Fibroblast of skin of right biceps (primary cell): ENCODE data around the gene CD200R1.
"Not testable (repeated sequence)": the region's sequence is repeated elsewhere in the genome, so short reads cannot be mapped to it uniquely, and the experiment has no call there.

Experiments
- DNase-seq: peaks from one replicate; pipeline ENCODE4 v3.0.0-alpha.2; 2013

Gene CD200R1

GRCh38 chr3:112973325-112974177 is 1.4 kb downstream of the CD200R1 start:
- DNase-seq, result no peak

- no peak for DNase-seq
Measured at GRCh38 chr3:112972158-112972557, 2.7 kb downstream of the CD200R1 start.

- DNase-seq, result no peak
Measured at GRCh38 chr3:112967828-112968227, 7.1 kb downstream of the CD200R1 start.

GRCh38 chr3:112967425-112967824 is 7.5 kb downstream of the CD200R1 start:
- DNase-seq, result no peak

GRCh38 chr3:112966633-112967032 is 8.3 kb downstream of the CD200R1 start:
- DNase-seq, result no peak

GRCh38 chr3:112965656-112966055 is 9.2 kb downstream of the CD200R1 start:
- no peak for DNase-seq

GRCh38 chr3:112963683-112964082 is 11.2 kb downstream of the CD200R1 start:
- no peak for DNase-seq

GRCh38 chr3:112958811-112959560 is 15.9 kb downstream of the CD200R1 start:
- DNase-seq, result no peak

GRCh38 chr3:112956351-112956750 is 18.6 kb downstream of the CD200R1 start:
- DNase-seq, result no peak

GRCh38 chr3:112948346-112948838 is 26.5 kb downstream of the CD200R1 start:
- DNase-seq, result no peak

GRCh38 chr3:112931736-112932521 is 43.0 kb downstream of the CD200R1 start:
- DNase-seq, result no peak

- no peak for DNase-seq
Measured at GRCh38 chr3:112930771-112931170, 44.1 kb downstream of the CD200R1 start.

GRCh38 chr3:112925969-112926368 is 48.9 kb downstream of the CD200R1 start:
- DNase-seq, result no peak

- DNase-seq, result no peak
Measured at GRCh38 chr3:112925560-112925959, 49.3 kb downstream of the CD200R1 start.

- DNase-seq, result not testable (repeated sequence)
Measured at GRCh38 chr3:112919541-112919940, 55.4 kb downstream of the CD200R1 start.

- DNase-seq, result no peak
Measured at GRCh38 chr3:112908252-112908651, 66.7 kb downstream of the CD200R1 start.

GRCh38 chr3:112904786-112905185 is 70.1 kb downstream of the CD200R1 start:
- DNase-seq, result no peak

GRCh38 chr3:112900113-112900512 is 74.8 kb downstream of the CD200R1 start:
- no peak for DNase-seq

GRCh38 chr3:112897791-112898190 is 77.1 kb downstream of the CD200R1 start:
- no peak for DNase-seq

GRCh38 chr3:112894258-112894657 is 80.6 kb downstream of the CD200R1 start:
- DNase-seq, result peak; percentile 50

- peak; percentile 14 for DNase-seq
Measured at GRCh38 chr3:112889357-112889756, 85.5 kb downstream of the CD200R1 start.

GRCh38 chr3:112888381-112889085 is 86.4 kb downstream of the CD200R1 start:
- DNase-seq, result peak; percentile 61
